ENCODE results near the gene RPL14. TPM values are rescaled to one million over a fixed set of nuclear protein-coding genes. Genes with fewer than 3 reads are reported as not detected.

Gene RPL14
- total RNA-seq: 2,421 and 2,433 TPM in 2 replicates

DNA sequence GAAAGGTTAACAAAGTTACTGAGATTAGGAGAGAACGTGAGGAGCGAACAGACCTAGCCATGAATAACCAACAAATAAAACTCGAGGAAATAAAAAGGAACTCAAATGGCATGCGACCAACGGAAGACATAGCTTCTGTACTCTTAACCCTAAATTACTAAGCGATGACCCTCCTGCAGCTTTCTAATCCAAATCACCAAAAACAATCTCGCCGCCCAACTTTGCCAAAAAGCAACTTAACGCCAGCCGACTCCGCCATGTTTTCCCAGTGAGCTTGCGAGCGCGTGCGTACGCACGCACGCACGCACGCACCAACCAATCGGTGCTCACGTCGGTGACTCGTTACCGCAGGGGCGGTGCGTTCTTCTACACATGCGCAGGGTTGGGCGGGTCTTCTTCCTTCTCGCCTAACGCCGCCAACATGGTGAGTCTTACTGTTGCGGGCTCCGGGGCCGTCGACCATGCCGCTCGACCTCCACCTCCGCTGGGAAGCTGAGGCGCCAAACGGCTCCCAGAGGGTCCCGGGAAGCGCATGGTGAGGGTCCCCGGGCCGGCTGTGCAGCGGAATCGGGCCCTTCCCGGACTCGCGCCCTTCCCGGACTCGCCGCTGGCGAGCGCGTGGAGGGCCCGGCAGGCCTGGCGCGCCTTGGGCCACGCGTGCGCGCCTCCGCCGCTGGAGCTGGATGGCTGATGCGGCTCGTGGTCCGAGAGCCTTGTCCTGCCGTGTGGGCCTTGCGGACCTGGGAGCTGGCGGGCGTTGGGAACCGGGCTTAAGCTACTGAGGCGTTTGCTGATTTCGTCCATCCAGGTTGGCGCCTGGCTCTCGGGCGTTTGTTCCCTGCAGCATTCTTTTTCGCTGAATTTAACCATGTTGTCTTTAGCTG lies at the start of gene RPL14:
TSS of gene RPL14 (plus strand) at position 400 of the 884 bp plus-strand sequence. CDS start at position 533, 133 bp downstream.
- Mint-ChIP-seq H3K4me1 (ENCODE audit: low read depth) (peaks cover 41% of the 10 kb centered on the region), H3K4me3 (ENCODE audit: low read depth) (peak within 1 kb of the TSS; percentile 89), H3K27ac (peak within 1 kb of the TSS; percentile 93), H3K27me3 (ENCODE audit: low read depth) (no peaks in the 10 kb centered on the region), H3K36me3 (ENCODE audit: low read depth) (peaks cover 40% of the 10 kb centered on the region), H3K9me3 (no peaks in the 10 kb centered on the region)
- intact Hi-C loops (cut with micrococcal nuclease): loop anchor here (1.0 to 10.0 kb wide), 3 partner anchors 67 to 1638 kb away; partner anchors contain the start of genes CTNNB1, TRAK1 and ZNF621
- peak; percentile 93 for DNase-seq (ENCODE audit: low spot score)

DNA sequence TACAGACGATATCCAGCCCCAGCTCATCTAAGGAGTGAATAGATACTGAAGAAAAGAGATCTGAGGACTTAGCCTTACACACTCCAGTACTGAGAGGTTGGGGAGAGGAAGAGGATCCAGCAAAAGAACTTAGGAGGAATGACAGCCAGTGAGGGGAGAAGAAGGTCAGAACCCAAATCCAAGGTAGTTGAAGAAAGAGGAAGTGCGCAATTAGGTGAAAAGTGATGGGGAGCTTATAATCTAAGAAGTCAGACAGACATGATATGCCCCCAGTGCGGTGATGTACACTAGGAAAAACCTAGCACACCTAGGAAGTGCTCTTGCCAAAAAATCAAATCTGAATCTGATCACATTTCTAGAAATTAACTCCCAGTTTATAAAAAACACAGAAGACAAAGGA lies 49.5 kb upstream of the RPL14 start:
- Mint-ChIP-seq H3K36me3 (ENCODE audit: low read depth) (no peaks in the 10 kb centered on the region), H3K9me3 (no peaks in the 10 kb centered on the region), H3K27me3 (ENCODE audit: low read depth) (no peaks in the 10 kb centered on the region), H3K27ac (no peak overlapping the region), H3K4me1 (ENCODE audit: low read depth) (no peaks in the 10 kb centered on the region), H3K4me3 (ENCODE audit: low read depth) (no peak overlapping the region)
- no peak for DNase-seq (ENCODE audit: low spot score)
- intact Hi-C loops (cut with micrococcal nuclease): no loop called here

DNA sequence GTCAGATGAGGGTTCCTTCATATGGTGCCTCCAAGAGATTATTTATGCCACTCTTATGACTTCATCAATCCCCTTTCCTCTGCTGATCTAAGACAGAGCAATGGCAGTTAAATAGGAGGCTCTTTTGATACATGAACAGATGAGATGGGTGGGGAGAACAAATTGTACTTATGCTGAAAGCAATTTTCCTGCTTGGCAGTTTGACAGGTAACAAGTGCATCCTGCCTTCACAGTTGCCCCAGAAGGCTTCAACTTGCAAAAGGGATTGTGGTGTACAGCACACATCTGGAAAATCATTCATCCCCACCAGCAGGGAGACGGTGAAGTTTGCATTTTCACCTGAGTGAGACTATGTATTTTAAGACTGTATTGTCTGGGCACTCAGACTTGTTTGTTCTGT lies 42.9 kb upstream of the RPL14 start:
- Mint-ChIP-seq H3K27ac (no peak overlapping the region), H3K36me3 (ENCODE audit: low read depth) (no peaks in the 10 kb centered on the region), H3K27me3 (ENCODE audit: low read depth) (peaks cover 13% of the 10 kb centered on the region), H3K4me3 (ENCODE audit: low read depth) (no peak overlapping the region), H3K4me1 (ENCODE audit: low read depth) (no peaks in the 10 kb centered on the region), H3K9me3 (no peaks in the 10 kb centered on the region)
- intact Hi-C loops (cut with micrococcal nuclease): no loop called here
- no peak for DNase-seq (ENCODE audit: low spot score)

DNA sequence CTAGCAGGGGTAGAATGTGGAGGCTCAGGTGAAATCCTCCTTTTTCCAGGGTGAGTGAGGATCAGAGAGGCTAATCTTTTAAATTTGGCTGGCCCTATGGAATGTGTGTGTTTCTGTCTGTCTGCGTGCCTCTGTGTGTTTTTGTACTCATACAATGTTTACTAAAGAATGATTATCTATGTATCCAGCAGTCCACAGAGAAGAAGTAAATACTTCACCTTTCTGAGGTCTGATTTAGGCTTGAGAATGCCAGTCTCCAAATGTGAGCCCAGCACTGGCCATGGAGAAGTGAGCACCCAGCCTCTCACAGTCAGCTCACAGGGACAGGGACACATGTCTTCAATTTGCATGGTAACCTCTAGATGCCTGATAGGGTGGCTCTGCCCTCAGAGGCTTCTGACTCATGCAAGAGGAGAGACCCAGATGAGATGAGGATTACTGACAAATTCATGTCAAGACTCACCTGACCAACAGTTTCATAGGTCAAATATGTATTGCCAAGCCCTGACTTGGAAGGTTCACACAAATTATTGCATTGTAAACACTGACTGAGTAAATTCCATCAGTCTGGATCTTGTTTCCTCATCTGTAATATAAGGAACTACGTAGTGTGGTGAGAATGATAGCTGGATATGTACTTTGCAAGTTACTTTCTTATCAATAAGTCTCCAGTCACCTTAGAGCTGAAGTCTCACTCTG lies 39.1 kb upstream of the RPL14 start:
- peaks cover 13% of the 10 kb centered on the region for H3K27me3 Mint-ChIP-seq (ENCODE audit: low read depth)
- no peak overlapping the region for H3K27ac Mint-ChIP-seq
- no peaks in the 10 kb centered on the region for H3K9me3 Mint-ChIP-seq
- intact Hi-C loops (cut with micrococcal nuclease): no loop called here
- no peaks in the 10 kb centered on the region for H3K36me3 Mint-ChIP-seq (ENCODE audit: low read depth)
- H3K4me3 Mint-ChIP-seq (ENCODE audit: low read depth): no peak overlapping the region
- H3K4me1 Mint-ChIP-seq (ENCODE audit: low read depth): no peaks in the 10 kb centered on the region
- no peak for DNase-seq (ENCODE audit: low spot score)

DNA sequence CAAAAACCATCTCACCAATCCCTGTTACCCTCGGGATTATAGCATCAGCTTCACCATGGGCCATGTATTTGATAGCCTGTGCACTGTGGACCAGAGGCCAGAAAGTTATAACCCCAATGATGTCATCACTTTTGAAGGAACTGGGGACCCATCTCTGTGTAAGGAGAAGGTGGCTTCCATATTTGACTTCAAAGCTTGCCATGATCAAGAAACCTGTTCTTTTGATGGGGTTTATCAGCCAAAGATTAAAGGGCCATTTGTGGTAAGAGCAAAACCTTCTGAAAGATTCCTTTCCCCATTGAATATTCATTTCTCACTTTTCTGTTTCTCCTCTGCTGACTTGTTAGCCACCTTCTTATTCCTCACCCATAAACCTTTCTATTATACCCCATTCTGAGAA lies 34.3 kb upstream of the RPL14 start:
- Mint-ChIP-seq H3K9me3 (no peaks in the 10 kb centered on the region), H3K36me3 (ENCODE audit: low read depth) (no peaks in the 10 kb centered on the region), H3K27ac (no peak overlapping the region), H3K4me1 (ENCODE audit: low read depth) (no peaks in the 10 kb centered on the region), H3K27me3 (ENCODE audit: low read depth) (peaks cover 1% of the 10 kb centered on the region), H3K4me3 (ENCODE audit: low read depth) (no peak overlapping the region)
- no peak for DNase-seq (ENCODE audit: low spot score)
- intact Hi-C loops (cut with micrococcal nuclease): no loop called here

DNA sequence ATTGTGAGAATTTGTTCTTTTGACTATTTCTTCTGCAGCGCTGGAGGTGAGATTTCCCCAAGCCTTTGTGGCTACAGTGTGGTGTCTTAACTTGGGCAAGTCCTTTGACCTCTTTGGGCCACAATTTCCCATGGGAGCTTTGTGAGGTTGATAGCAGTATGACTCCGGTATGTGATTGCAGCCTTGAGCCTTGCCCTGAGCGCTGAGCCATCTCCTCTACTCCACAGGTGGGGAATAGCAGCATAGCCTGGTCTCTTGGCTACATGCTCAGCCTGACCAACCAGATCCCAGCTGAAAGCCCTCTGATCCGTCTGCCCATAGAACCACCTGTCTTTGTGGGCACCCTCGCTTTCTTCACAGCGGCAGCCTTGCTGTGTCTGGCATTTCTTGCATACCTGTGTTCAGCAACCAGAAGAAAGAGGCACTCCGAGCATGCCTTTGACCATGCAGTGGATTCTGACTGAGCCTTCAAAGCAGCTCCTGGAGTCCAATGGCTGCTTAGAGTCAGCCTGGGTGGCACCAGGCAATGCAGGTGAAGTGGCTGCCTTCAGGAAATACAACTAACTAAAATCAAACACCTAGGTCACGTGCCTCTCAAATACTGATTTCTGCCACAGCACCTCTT lies 30.0 kb upstream of the RPL14 start:
- no peak overlapping the region for H3K27ac Mint-ChIP-seq
- no peak overlapping the region for H3K4me3 Mint-ChIP-seq (ENCODE audit: low read depth)
- no peaks in the 10 kb centered on the region for H3K4me1 Mint-ChIP-seq (ENCODE audit: low read depth)
- H3K36me3 Mint-ChIP-seq (ENCODE audit: low read depth): no peaks in the 10 kb centered on the region
- no peaks in the 10 kb centered on the region for H3K9me3 Mint-ChIP-seq
- H3K27me3 Mint-ChIP-seq (ENCODE audit: low read depth): peaks cover 1% of the 10 kb centered on the region
- DNase-seq (ENCODE audit: low spot score): no peak
- intact Hi-C loops (cut with micrococcal nuclease): no loop called here

DNA sequence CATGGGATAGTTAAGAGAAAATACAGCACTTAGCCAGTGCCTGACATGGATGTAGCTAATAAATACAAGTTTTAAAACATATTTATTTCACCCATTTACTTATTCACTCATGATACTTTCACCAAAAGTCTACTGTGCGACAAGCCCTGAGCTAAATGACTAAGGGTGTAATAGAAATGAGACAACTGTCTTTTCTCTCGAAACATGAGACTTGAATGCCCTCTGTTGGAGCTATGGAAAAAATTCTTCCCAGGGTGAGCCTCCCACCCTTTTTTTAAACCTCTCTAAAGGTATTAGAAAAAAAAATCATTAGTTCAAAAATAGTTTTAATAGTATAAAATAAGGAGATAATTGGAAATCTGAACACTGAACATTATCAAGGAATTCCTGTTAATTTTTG lies 24.3 kb upstream of the RPL14 start:
- no peaks in the 10 kb centered on the region for H3K4me1 Mint-ChIP-seq (ENCODE audit: low read depth)
- intact Hi-C loops (cut with micrococcal nuclease): no loop called here
- H3K27me3 Mint-ChIP-seq (ENCODE audit: low read depth): peaks cover 3% of the 10 kb centered on the region
- H3K27ac Mint-ChIP-seq: no peak overlapping the region
- DNase-seq (ENCODE audit: low spot score): no peak
- no peaks in the 10 kb centered on the region for H3K9me3 Mint-ChIP-seq
- no peaks in the 10 kb centered on the region for H3K36me3 Mint-ChIP-seq (ENCODE audit: low read depth)
- no peak overlapping the region for H3K4me3 Mint-ChIP-seq (ENCODE audit: low read depth)

DNA sequence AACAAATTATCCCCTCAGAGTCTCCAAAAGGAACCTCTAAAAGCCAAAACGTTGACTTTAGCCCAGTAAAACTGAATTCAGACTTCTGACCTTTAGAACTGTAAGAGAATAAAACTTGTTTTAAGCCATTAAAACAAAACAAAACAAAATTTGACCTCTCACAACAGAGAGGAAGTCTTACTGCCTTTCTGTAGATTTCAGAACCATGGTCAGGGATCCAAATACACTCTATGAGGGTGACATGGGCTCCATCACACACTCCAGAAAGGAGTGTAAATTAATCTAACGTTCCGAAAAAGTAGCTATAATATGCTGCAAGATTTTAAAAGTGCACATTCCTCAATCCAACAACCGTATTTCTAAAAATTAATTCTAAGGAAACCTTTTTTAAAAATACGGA lies 19.2 kb upstream of the RPL14 start:
- H3K27me3 Mint-ChIP-seq (ENCODE audit: low read depth): peaks cover 3% of the 10 kb centered on the region
- H3K9me3 Mint-ChIP-seq: no peaks in the 10 kb centered on the region
- no peaks in the 10 kb centered on the region for H3K4me1 Mint-ChIP-seq (ENCODE audit: low read depth)
- DNase-seq (ENCODE audit: low spot score): no peak
- no peak overlapping the region for H3K27ac Mint-ChIP-seq
- H3K36me3 Mint-ChIP-seq (ENCODE audit: low read depth): no peaks in the 10 kb centered on the region
- intact Hi-C loops (cut with micrococcal nuclease): no loop called here
- no peak overlapping the region for H3K4me3 Mint-ChIP-seq (ENCODE audit: low read depth)

DNA sequence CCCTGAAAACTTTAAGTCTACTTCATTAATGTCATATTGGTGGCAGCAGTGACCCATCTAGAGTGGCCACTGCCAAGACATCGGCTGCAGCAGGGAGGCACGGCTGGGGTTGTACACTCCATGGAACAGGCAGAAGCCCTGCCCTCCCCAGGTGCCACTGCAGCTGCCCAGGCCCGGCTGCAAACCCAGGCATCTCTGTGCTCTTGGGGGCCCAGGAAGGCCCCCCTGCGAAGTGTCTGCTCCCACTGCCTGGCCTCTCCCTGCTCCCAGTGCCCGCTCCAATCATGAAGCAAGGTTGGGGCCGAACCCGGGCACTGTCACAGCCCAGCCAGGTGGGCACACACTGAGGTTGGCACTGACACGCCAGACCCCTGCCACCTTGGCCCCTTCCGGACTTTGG lies 12.1 kb upstream of the RPL14 start:
- Mint-ChIP-seq H3K27ac (no peak overlapping the region), H3K4me3 (ENCODE audit: low read depth) (no peak overlapping the region), H3K36me3 (ENCODE audit: low read depth) (no peaks in the 10 kb centered on the region), H3K27me3 (ENCODE audit: low read depth) (no peaks in the 10 kb centered on the region), H3K9me3 (no peaks in the 10 kb centered on the region), H3K4me1 (ENCODE audit: low read depth) (no peaks in the 10 kb centered on the region)
- intact Hi-C loops (cut with micrococcal nuclease): no loop called here
- DNase-seq (ENCODE audit: low spot score): no peak

DNA sequence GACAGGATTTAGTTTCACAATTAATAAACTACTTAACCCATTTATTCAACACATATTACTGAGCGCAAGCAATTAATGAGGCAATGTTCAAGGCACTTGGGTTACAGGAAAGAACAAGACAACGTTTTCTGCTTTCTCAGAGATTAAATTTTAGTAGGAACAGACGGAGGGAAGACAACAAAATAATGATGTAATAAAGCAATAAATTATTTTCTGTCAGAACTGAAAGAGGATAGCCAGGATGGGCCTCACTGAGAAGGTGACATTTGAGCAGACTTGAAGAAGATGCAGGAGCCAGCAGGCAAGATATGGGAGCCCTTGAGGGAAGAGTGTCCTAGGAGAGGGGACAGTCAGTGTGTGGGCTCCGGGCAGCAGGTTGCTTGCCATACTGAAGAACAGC lies 11.3 kb upstream of the RPL14 start:
- no peak for DNase-seq (ENCODE audit: low spot score)
- intact Hi-C loops (cut with micrococcal nuclease): no loop called here
- H3K4me1 Mint-ChIP-seq (ENCODE audit: low read depth): no peaks in the 10 kb centered on the region
- no peaks in the 10 kb centered on the region for H3K9me3 Mint-ChIP-seq
- H3K4me3 Mint-ChIP-seq (ENCODE audit: low read depth): no peak overlapping the region
- no peak overlapping the region for H3K27ac Mint-ChIP-seq
- no peaks in the 10 kb centered on the region for H3K27me3 Mint-ChIP-seq (ENCODE audit: low read depth)
- no peaks in the 10 kb centered on the region for H3K36me3 Mint-ChIP-seq (ENCODE audit: low read depth)

DNA sequence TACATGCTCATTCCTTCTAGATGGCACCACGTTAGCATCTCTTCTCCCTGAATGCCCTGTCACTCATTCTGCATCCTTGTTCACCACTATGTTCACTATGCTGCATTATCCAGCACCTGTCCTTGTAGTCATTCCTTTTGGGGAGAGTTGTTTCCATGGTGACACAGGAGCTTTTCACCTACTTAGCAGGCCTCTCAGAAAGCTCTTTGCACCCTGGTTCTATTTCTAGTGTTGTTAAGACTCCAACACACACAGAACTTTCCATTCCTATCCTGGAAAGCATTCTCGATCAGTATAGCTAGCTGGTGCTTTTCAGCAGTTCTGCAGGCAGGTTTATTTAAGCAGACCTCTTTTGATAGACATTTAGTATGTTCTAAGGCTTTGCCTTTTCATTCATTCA lies 6.7 kb upstream of the RPL14 start:
- no peaks in the 10 kb centered on the region for H3K27me3 Mint-ChIP-seq (ENCODE audit: low read depth)
- H3K9me3 Mint-ChIP-seq: no peaks in the 10 kb centered on the region
- intact Hi-C loops (cut with micrococcal nuclease): loop anchor here (5.0 to 10.0 kb wide), 2 partner anchors 1043 to 1644 kb away; partner anchors contain the start of genes RPSA and TRAK1
- peaks cover 14% of the 10 kb centered on the region for H3K4me1 Mint-ChIP-seq (ENCODE audit: low read depth)
- H3K36me3 Mint-ChIP-seq (ENCODE audit: low read depth): no peaks in the 10 kb centered on the region
- no peak overlapping the region for H3K4me3 Mint-ChIP-seq (ENCODE audit: low read depth)
- no peak for DNase-seq (ENCODE audit: low spot score)
- H3K27ac Mint-ChIP-seq: no peak overlapping the region

DNA sequence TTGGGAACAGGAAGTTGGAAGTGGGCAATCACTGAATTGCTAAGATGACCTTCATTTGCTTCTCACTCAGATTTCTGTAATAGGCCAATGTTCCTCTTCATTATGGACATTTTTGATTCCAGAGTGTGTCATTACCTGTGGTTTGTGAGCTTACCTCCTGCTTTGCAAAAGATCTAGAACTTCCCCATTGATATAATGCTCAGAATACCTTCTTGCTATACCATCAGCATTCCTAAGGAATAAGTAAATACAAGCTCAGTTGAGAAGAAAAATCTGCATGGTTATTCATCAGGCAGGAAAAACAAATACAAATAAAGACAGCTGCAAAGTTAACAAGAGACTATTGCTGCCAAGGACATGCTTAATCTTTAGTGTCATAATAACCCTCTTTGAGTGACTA lies 5.6 kb upstream of the RPL14 start:
- Mint-ChIP-seq H3K27ac (no peak overlapping the region), H3K9me3 (no peaks in the 10 kb centered on the region), H3K36me3 (ENCODE audit: low read depth) (no peaks in the 10 kb centered on the region), H3K27me3 (ENCODE audit: low read depth) (no peaks in the 10 kb centered on the region), H3K4me3 (ENCODE audit: low read depth) (peak overlapping the region; percentile 9), H3K4me1 (ENCODE audit: low read depth) (peaks cover 20% of the 10 kb centered on the region)
- no peak for DNase-seq (ENCODE audit: low spot score)
- intact Hi-C loops (cut with micrococcal nuclease): loop anchor here (5.0 to 10.0 kb wide), 2 partner anchors 1044 to 1643 kb away; partner anchors contain the start of genes RPSA and TRAK1
